Uterus (tissue), 2 donors: Measurements from ENCODE around the gene DST.

ENCODE experiments used
- POLR2A ChIP-seq, 2 donors: fragments of 450-650 bp; IDR thresholded peaks; one replicate each; pipeline ENCODE4 v1.6.1; 2016; ENCODE audit warnings: antibody characterized with exemption in 2 of 2, mild to moderate bottlenecking in 1 of 2, moderate library complexity in 1 of 2
- TF ChIP-seq, protein P1 (sequence below), 4 experiments: fragments of 200-600 bp in 2 of 4; fragments of 450-650 bp in 2 of 4; sonication (generic) in 2 of 4; IDR thresholded peaks; one replicate each; pipeline ENCODE4 v1.5.1; 2016 to 2019; ENCODE audit warnings: antibody characterized with exemption in 4 of 4, mild to moderate bottlenecking in 2 of 4, moderate library complexity in 1 of 4

DNA sequence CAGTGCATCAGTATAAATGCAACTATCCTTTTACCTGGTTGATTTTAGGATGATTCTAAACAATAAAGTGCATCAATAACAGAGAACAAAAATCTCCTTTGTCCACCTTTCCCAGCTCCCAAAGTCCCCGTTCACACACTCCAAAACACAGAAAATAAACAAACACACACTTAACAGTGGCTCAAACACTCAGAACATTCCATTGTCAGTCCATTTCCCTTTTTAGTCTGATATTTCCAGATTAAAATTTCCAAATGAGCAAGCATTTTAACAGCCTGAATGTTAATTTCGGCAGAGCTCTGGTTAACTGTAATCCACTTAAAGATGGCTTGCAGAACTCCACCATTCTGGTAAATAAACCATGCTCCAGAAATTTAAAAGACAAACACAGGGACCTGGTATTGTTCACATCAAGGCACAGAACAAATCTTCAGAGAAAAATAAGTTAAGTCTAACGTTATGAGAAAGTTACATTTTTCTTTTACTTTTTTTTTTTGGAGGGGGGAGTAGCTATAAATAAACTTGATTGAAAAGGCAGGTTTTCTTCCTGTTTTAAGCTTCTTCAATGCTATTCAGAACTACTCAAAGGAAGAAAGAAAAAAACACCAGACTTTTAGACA, 100.8 kb downstream of the DST start:
- TF ChIP-seq, protein P1, sequence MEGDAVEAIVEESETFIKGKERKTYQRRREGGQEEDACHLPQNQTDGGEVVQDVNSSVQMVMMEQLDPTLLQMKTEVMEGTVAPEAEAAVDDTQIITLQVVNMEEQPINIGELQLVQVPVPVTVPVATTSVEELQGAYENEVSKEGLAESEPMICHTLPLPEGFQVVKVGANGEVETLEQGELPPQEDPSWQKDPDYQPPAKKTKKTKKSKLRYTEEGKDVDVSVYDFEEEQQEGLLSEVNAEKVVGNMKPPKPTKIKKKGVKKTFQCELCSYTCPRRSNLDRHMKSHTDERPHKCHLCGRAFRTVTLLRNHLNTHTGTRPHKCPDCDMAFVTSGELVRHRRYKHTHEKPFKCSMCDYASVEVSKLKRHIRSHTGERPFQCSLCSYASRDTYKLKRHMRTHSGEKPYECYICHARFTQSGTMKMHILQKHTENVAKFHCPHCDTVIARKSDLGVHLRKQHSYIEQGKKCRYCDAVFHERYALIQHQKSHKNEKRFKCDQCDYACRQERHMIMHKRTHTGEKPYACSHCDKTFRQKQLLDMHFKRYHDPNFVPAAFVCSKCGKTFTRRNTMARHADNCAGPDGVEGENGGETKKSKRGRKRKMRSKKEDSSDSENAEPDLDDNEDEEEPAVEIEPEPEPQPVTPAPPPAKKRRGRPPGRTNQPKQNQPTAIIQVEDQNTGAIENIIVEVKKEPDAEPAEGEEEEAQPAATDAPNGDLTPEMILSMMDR (IDR thresholded peaks at IDR 0.05) = no peak
- TF ChIP-seq POLR2A (IDR thresholded peaks at IDR 0.05) = no peak
